PC-9 (cell line): ENCODE data around the gene FAM149B1. TPM values are rescaled to one million over a fixed set of nuclear protein-coding genes. Genes with fewer than 3 reads are reported as not detected.

Source experiments
- BruUV-seq: library from RNA; stranded (reverse); fragments of 400-500 nt; replicated peaks from 2 replicates; lab custom pipeline; 2021; lab: Mats Ljungman, UMichigan
- CTCF ChIA-PET: fragments of 300-600 bp; sonication (Branson Sonifier 250); formaldehyde crosslinking; loops from one replicate; lab custom pipeline; 2022; ENCODE audit warnings: antibody characterized with exemption; lab: Charles Lee
- POLR2A ChIA-PET: fragments of 300-600 bp; sonication (Branson Sonifier 250); formaldehyde crosslinking; loops from one replicate; lab custom pipeline; 2022; ENCODE audit warnings: antibody characterized with exemption; ENCODE audit not compliant: unreplicated experiment; lab: Charles Lee
- DNase-seq, 2 experiments: peaks; one replicate each; pipeline versions ENCODE4 v3.0.0 to v3.0.0-alpha.2; 2015 to 2022; ENCODE audit warnings: mixed read lengths in 1 of 2
- H2AFZ ChIP-seq: fragments of 200-600 bp; sonication (generic); 2 replicates; pipeline ENCODE4 v1.8.1; 2017; ENCODE audit warnings: antibody characterized with exemption
- H3F3A ChIP-seq: fragments of 200-600 bp; sonication (generic); 2 replicates; pipeline ENCODE4 v1.8.1; 2017; ENCODE audit warnings: antibody characterized with exemption, mild to moderate bottlenecking, low read depth; ENCODE audit not compliant: insufficient read depth
- H3K27ac ChIP-seq: fragments of 200-600 bp; sonication (generic); 2 replicates; pipeline ENCODE4 v1.6.1; 2016; ENCODE audit warnings: mixed run types
- H3K27me3 ChIP-seq: fragments of 200-600 bp; sonication (generic); 2 replicates; pipeline ENCODE4 v1.6.1; 2016; ENCODE audit warnings: low read depth, mixed run types; ENCODE audit not compliant: insufficient read depth
- H3K36me3 ChIP-seq: fragments of 200-600 bp; sonication (generic); 2 replicates; pipeline ENCODE4 v1.6.1; 2016; ENCODE audit warnings: low read depth, mixed run types
- H3K4me1 ChIP-seq: fragments of 200-600 bp; sonication (generic); replicated peaks from 2 replicates; pipeline ENCODE4 v1.6.1; 2016; ENCODE audit warnings: mixed run types; ENCODE audit not compliant: insufficient read depth
- H3K4me2 ChIP-seq: fragments of 200-600 bp; sonication (generic); 2 replicates; pipeline ENCODE4 v1.6.1; 2017; ENCODE audit warnings: mixed run types
- H3K4me3 ChIP-seq: fragments of 200-600 bp; sonication (generic); 2 replicates; pipeline ENCODE4 v1.6.1; 2016; ENCODE audit warnings: mixed run types
- H3K79me2 ChIP-seq: fragments of 200-600 bp; sonication (generic); 2 replicates; pipeline ENCODE4 v1.6.1; 2017; ENCODE audit warnings: low read depth, mixed run types
- H3K9me2 ChIP-seq: fragments of 200-600 bp; sonication (generic); 2 replicates; pipeline ENCODE4 v1.8.1; 2017; ENCODE audit warnings: mild to moderate bottlenecking; ENCODE audit not compliant: insufficient read depth
- H3K9me3 ChIP-seq: fragments of 200-600 bp; sonication (generic); 2 replicates; pipeline ENCODE4 v1.8.1; 2016; ENCODE audit warnings: low read depth; ENCODE audit not compliant: insufficient read depth
- H4K20me1 ChIP-seq: fragments of 200-600 bp; sonication (generic); 2 replicates; pipeline ENCODE4 v1.8.1; 2017; ENCODE audit not compliant: insufficient read depth
- EZH2 ChIP-seq: fragments of 200-600 bp; sonication (generic); IDR thresholded peaks from 2 replicates; pipeline ENCODE4 v1.8.0; 2017; ENCODE audit warnings: antibody characterized with exemption, low read depth
- intact Hi-C: fragments of 100-400 bp; cut with micrococcal nuclease; formaldehyde crosslinking; loops from one replicate; pipeline ENCODE4 v1.10.0; 2022; ENCODE audit not compliant: unreplicated experiment
- total RNA-seq: library from RNA; stranded (reverse); gene quantifications from 2 replicates; pipeline ENCODE4 v1.2.3, GENCODE V29; 2021
- TF ChIP-seq, protein P1 (sequence below): fragments of 200-600 bp; sonication (generic); conservative IDR thresholded peaks from 2 replicates; pipeline ENCODE4 v1.6.1; 2017; ENCODE audit warnings: mixed run types, antibody characterized with exemption, mild to moderate bottlenecking, moderate library complexity

FAM149B1 gene
- total RNA-seq, 1 experiment from 2014 or later: 22.9 TPM

DNA sequence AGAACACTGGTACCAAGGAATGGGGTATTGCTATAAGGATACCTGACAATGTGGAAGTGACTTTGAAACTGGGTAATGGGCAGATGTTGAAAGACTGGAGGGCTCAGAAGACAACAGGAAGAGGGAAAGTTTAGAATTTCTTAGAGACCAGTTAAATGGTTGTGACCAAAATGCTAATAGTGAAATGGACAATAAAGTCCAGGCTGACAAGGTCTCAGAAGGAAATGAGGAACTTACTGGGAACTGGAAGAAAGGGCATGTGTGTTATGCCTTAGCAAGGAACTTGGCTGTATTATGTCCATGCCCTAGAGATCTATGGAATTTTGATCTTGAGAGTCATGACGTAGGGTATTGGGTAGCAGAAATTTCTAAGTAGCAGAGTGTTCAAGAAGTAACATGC lies 38.0 kb downstream of the FAM149B1 start:
- Histone ChIP-seq H3K27ac (no peak overlapping the region), H3F3A (peaks cover 3% of the 10 kb centered on the region; the same call in 1 of the 2 replicates), H3K79me2 (no peaks in the 10 kb centered on the region), H3K36me3 (0 out of 2 replicates have a peak, but pooled peaks cover 4% of the 10 kb centered on the region), H3K9me3 (no peaks in the 10 kb centered on the region; the same call in 1 of the 2 replicates), H3K4me1 (no peaks in the 10 kb centered on the region), H4K20me1 (no peaks in the 10 kb centered on the region), H3K4me3 (no peak overlapping the region), H3K9me2 (no peaks in the 10 kb centered on the region), H3K4me2 (no peak overlapping the region), H3K27me3 (no peaks in the 10 kb centered on the region), H2AFZ (no peak overlapping the region)
- intact Hi-C loops: no loop called here
- BruUV-seq: no TSS peak
- POLR2A ChIA-PET: no interaction called here
- TF ChIP-seq, protein P1, sequence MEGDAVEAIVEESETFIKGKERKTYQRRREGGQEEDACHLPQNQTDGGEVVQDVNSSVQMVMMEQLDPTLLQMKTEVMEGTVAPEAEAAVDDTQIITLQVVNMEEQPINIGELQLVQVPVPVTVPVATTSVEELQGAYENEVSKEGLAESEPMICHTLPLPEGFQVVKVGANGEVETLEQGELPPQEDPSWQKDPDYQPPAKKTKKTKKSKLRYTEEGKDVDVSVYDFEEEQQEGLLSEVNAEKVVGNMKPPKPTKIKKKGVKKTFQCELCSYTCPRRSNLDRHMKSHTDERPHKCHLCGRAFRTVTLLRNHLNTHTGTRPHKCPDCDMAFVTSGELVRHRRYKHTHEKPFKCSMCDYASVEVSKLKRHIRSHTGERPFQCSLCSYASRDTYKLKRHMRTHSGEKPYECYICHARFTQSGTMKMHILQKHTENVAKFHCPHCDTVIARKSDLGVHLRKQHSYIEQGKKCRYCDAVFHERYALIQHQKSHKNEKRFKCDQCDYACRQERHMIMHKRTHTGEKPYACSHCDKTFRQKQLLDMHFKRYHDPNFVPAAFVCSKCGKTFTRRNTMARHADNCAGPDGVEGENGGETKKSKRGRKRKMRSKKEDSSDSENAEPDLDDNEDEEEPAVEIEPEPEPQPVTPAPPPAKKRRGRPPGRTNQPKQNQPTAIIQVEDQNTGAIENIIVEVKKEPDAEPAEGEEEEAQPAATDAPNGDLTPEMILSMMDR: no peak
- no peak for TF ChIP-seq EZH2
- CTCF ChIA-PET: no interaction called here
- no peak for DNase-seq

- Histone ChIP-seq H3F3A (peaks cover 3% of the 10 kb centered on the region; the same call in 1 of the 2 replicates), H3K79me2 (no peaks in the 10 kb centered on the region), H3K36me3 (0 out of 2 replicates have a peak, but pooled peaks cover 4% of the 10 kb centered on the region), H3K9me2 (no peaks in the 10 kb centered on the region), H3K27me3 (no peaks in the 10 kb centered on the region), H3K9me3 (no peaks in the 10 kb centered on the region; the same call in 1 of the 2 replicates), H3K4me3 (no peak overlapping the region), H4K20me1 (no peaks in the 10 kb centered on the region), H3K4me1 (no peaks in the 10 kb centered on the region), H3K4me2 (no peak overlapping the region), H2AFZ (no peak overlapping the region), H3K27ac (no peak overlapping the region)
- DNase-seq: no peak
- CTCF ChIA-PET: no interaction called here
- TF ChIP-seq EZH2: no peak
- TF ChIP-seq, protein P1: no peak
- intact Hi-C loops: no loop called here
- BruUV-seq: no TSS peak
- POLR2A ChIA-PET: no interaction called here
These were observed 38.5 kb downstream of the FAM149B1 start for GRCh38 chr10:73206385-73206784.

- no peak overlapping the region for H2AFZ ChIP-seq
- no peaks in the 10 kb centered on the region for H3K79me2 ChIP-seq
- no peak overlapping the region for H3K27ac ChIP-seq
- H3F3A ChIP-seq: peaks cover 3% of the 10 kb centered on the region; the same call in 1 of the 2 replicates
- intact Hi-C loops: no loop called here
- no peaks in the 10 kb centered on the region; the same call in 1 of the 2 replicates for H3K9me3 ChIP-seq
- ChIA-PET CTCF (no interaction called here), POLR2A (no interaction called here)
- H3K4me2 ChIP-seq: no peak overlapping the region
- 0 out of 2 replicates have a peak, but pooled peaks cover 4% of the 10 kb centered on the region for H3K36me3 ChIP-seq
- no peak overlapping the region for H3K4me3 ChIP-seq
- H3K4me1 ChIP-seq: no peaks in the 10 kb centered on the region
- no peaks in the 10 kb centered on the region for H3K27me3 ChIP-seq
- H3K9me2 ChIP-seq: no peaks in the 10 kb centered on the region
- no TSS peak for BruUV-seq
- DNase-seq: no peak
- H4K20me1 ChIP-seq: no peaks in the 10 kb centered on the region
- no peak for TF ChIP-seq EZH2
- TF ChIP-seq, protein P1: no peak
These were observed 40.0 kb downstream of the FAM149B1 start for GRCh38 chr10:73207883-73208282.
